ENCODE measurements around the gene CFD. TPM values are rescaled to one million over a fixed set of nuclear protein-coding genes. Genes with fewer than 3 reads are reported as not detected.

The CFD gene
- total RNA-seq, 1 experiment from 2014 or later: 1.9 TPM

GRCh38 chr19:889662-890295 is 30.3 kb downstream of the CFD start:
- H3K14ac ChIP-seq (ENCODE audit: insufficient read depth, low read length): no peak overlapping the region
- no peak overlapping the region for H2BK12ac ChIP-seq (ENCODE audit: insufficient read length, low read depth, low read length)
- H3K79me2 ChIP-seq (ENCODE audit: insufficient read depth, low read length): no peaks in the 10 kb centered on the region; the same call in 1 of the 2 replicates
- H2AK5ac ChIP-seq (ENCODE audit: insufficient read length, low read length): no peak overlapping the region
- H3K18ac ChIP-seq (ENCODE audit: insufficient read length, low read depth, low read length): no peak overlapping the region
- no peak overlapping the region for H2AFZ ChIP-seq (ENCODE audit: low read length)
- no peak overlapping the region for H3K4me2 ChIP-seq (ENCODE audit: insufficient read depth, insufficient read length, low read length)
- peaks cover 4% of the 10 kb centered on the region for H3K23me2 ChIP-seq (ENCODE audit: insufficient read length, low read depth, low read length, poor library complexity, severe bottlenecking)
- no peak overlapping the region for H4K91ac ChIP-seq (ENCODE audit: insufficient read length, low read depth, low read length)
- no peak overlapping the region for H3K9ac ChIP-seq (ENCODE audit: extremely low read depth, insufficient read length, low read length)
- no peak overlapping the region for H3K56ac ChIP-seq (ENCODE audit: insufficient read length, low read depth, low read length)
- H3T11ph ChIP-seq (ENCODE audit: low read length): no peak overlapping the region
- DNase-seq: no peak
- H3K23ac ChIP-seq (ENCODE audit: insufficient read length, low read depth, low read length): no peak overlapping the region
- H3K36me3 Mint-ChIP-seq (ENCODE audit: insufficient read depth in 1 of 3, low read depth in 3 of 3): peaks cover 0 to 37% (median 25%) of the 10 kb centered on the region in 3 experiments; a peak in 6 of 7 replicates
- no peak overlapping the region for H4K8ac ChIP-seq (replicated peaks; ENCODE audit: insufficient read length, low read depth, low read length)
- H2BK120ac ChIP-seq (ENCODE audit: low read depth, low read length, poor library complexity, severe bottlenecking): no peak overlapping the region
- TF ChIP-seq CTCF (conservative IDR thresholded peaks at IDR 0.05): no peak
- H3K27ac ChIP-seq (ENCODE audit: insufficient read length, low read depth, low read length): no peak overlapping the region
- no peaks in the 10 kb centered on the region for H3K79me1 ChIP-seq (ENCODE audit: insufficient read depth, low read depth, low read length, poor library complexity, severe bottlenecking)
- no peak overlapping the region for H2BK15ac ChIP-seq (ENCODE audit: low read depth, low read length)
- H3K27me3 Mint-ChIP-seq (ENCODE audit: low read depth): peaks cover 4% of the 10 kb centered on the region; the same call in 1 of the 2 replicates
- H3K9me3 Mint-ChIP-seq: no peaks in the 10 kb centered on the region; a peak in 1 of 5 replicates
- H3K27ac Mint-ChIP-seq: no peak overlapping the region
- no CpG with 5 or more reads among the region's 26 CpGs for WGBS (ENCODE audit: extremely low coverage, insufficient read length, low lambda C conversion rate)
- H2BK20ac ChIP-seq (ENCODE audit: low read depth, low read length, poor library complexity, severe bottlenecking): no peak overlapping the region
- H4K5ac ChIP-seq (ENCODE audit: insufficient read length, low read depth, low read length): no peak overlapping the region
- H3K27me3 ChIP-seq (ENCODE audit: insufficient read depth, low read length): no peaks in the 10 kb centered on the region
- H3K4me1 ChIP-seq (ENCODE audit: insufficient read depth, low read length): no peaks in the 10 kb centered on the region
- peaks cover 3 to 4% of the 10 kb centered on the region in 2 experiments; a peak in 2 of 4 replicates for H3K4me1 Mint-ChIP-seq
- no peaks in the 10 kb centered on the region for H3K9me3 ChIP-seq (ENCODE audit: control insufficient read depth, low read depth, low read length)
- H3K4me3 Mint-ChIP-seq: no peak overlapping the region
- H4K20me1 ChIP-seq (ENCODE audit: control insufficient read depth, insufficient read depth, insufficient read length): peaks cover 2% of the 10 kb centered on the region
- H2BK5ac ChIP-seq (ENCODE audit: insufficient read length, low read length): no peak overlapping the region
- no peak overlapping the region for H3K4ac ChIP-seq (ENCODE audit: low read depth, low read length)

All from H9 (cell line).